Stomach (tissue), 9 donors: ENCODE data around the gene KIAA0040. TPM values are rescaled to one million over a fixed set of nuclear protein-coding genes. Genes with fewer than 3 reads are reported as not detected.

Source experiments
- DNase-seq, 2 donors: peaks; one replicate each; pipeline versions ENCODE4 v3.0.0 to v3.0.0-alpha.2; 2013 to 2019
- H3K27ac ChIP-seq, 5 donors: fragments of 200-600 bp in 4 of 5; sonication (generic) in 4 of 5; one replicate each; pipeline ENCODE4 v1.5.1; 2013 to 2019; ENCODE audit warnings: mild to moderate bottlenecking in 1 of 5, moderate library complexity in 1 of 5
- H3K27me3 ChIP-seq, 3 donors: fragments of 200-600 bp; sonication (generic); one replicate each; pipeline ENCODE4 v1.5.1; 2017 to 2019; ENCODE audit warnings: mixed run types in 1 of 3
- H3K36me3 ChIP-seq, 4 donors: fragments of 200-600 bp; sonication (generic); 1 replicate in 3 of 4; 2 replicates in 1 of 4; pipeline ENCODE4 v1.5.1; 2016 to 2019
- H3K4me1 ChIP-seq, 4 donors: fragments of 200-600 bp; sonication (generic); one replicate each; pipeline ENCODE4 v1.5.1; 2016 to 2019
- H3K4me3 ChIP-seq, 4 donors: fragments of 200-600 bp; sonication (generic) in 3 of 4; one replicate each; pipeline ENCODE4 v1.5.1; 2016 to 2019; ENCODE audit warnings: mild to moderate bottlenecking in 1 of 4
- H3K9me3 ChIP-seq, 4 donors: fragments of 200-600 bp; sonication (generic); one replicate each; pipeline ENCODE4 v1.5.1; 2016 to 2019
- CTCF ChIP-seq, 7 experiments: fragments of 450-650 bp in 4 of 7; fragments of 200-600 bp in 3 of 7; sonication (generic) in 3 of 7; IDR thresholded peaks; one replicate each; pipeline ENCODE4 v1.5.1; 2016 to 2019; ENCODE audit warnings: antibody characterized with exemption in 7 of 7, control low read depth in 2 of 7, mild to moderate bottlenecking in 1 of 7
- EP300 ChIP-seq: sonication (generic); formaldehyde crosslinking; IDR thresholded peaks from one replicate; pipeline ENCODE4 v1.6.1; 2017; ENCODE audit warnings: antibody characterized with exemption
- POLR2A ChIP-seq, 4 donors: fragments of 450-650 bp; IDR thresholded peaks; one replicate each; pipeline ENCODE4 v1.6.1; 2016; ENCODE audit warnings: antibody characterized with exemption in 4 of 4, control low read depth in 2 of 4, mild to moderate bottlenecking in 1 of 4, moderate library complexity in 1 of 4
- POLR2AphosphoS5 ChIP-seq, 3 donors: sonication (generic); formaldehyde crosslinking; IDR thresholded peaks; one replicate each; pipeline ENCODE4 v1.6.1; 2016; ENCODE audit warnings: antibody characterized with exemption in 3 of 3
- WGBS, 5 donors: extraction: QIAGEN DNeasy Blood & Tissue Kit in 3 of 5; methylation state at CpG; one replicate each; pipeline versions ENCODE4 v1.1.5 to v1.1.7; 2013 to 2018; 5-methylcytosine and 5-hydroxymethylcytosine counted together
- intact Hi-C: fragments of 100-400 bp; cut with DNase I; formaldehyde crosslinking; loops from one replicate; pipeline ENCODE4 v1.15.1; 2023; ENCODE audit warnings: low total_unique reads
- polyA plus RNA-seq, 3 donors: library from polyadenylated mRNA; stranded (reverse); fragments of 200-250 nt; gene quantifications; one replicate each; pipeline ENCODE4 v1.2.3, GENCODE V29; 2013
- total RNA-seq, 5 donors: library from RNA; depleted of rRNA; stranded (reverse); fragments of >200 nt; gene quantifications; one replicate each; pipeline versions ENCODE4 v1.1.0 to v1.2.3, GENCODE V29; 2014 to 2016
- donor health status: healthy with polysubstance abuse.
- donor health status: Bipolar disorder and iron deficiency.
- donor health status: healthy.

KIAA0040 gene
- total and polyA plus RNA-seq, 8 donors = 4.1 to 36.8 (median 14.8) TPM

GRCh38 chr1:175192111-175192629, 406 bp downstream of the KIAA0040 start:
- intact Hi-C loops = no loop called here
- Histone ChIP-seq H3K27ac (peak overlapping the region; percentile 88 to 95 (median 93)), H3K9me3 (no peaks in the 10 kb centered on the region), H3K27me3 (no peaks in the 10 kb centered on the region), H3K36me3 (peaks cover 0 to 3% (median 0%) of the 10 kb centered on the region in 4 donors), H3K4me1 (peaks cover 18 to 54% (median 39%) of the 10 kb centered on the region in 4 donors), H3K4me3 (peak overlapping the region; percentile 57 to 71 (median 58))
- DNase-seq = peak; percentile 83 to 85
- WGBS, 5 donors = 0 to 1% (median 0%) methylated on average over 17 of the region's 17 CpGs
- TF ChIP-seq POLR2A (IDR thresholded peaks at IDR 0.05) = no peak
- TF ChIP-seq EP300 = no peak
- TF ChIP-seq POLR2AphosphoS5 (IDR thresholded peaks at IDR 0.05) = no peak
- no peak for TF ChIP-seq CTCF (IDR thresholded peaks at IDR 0.05)

GRCh38 chr1:175191659-175192058, 917 bp downstream of the KIAA0040 start:
- H3K27me3 ChIP-seq = no peaks in the 10 kb centered on the region
- H3K27ac ChIP-seq = peak overlapping the region; percentile 88 to 95 (median 93)
- peaks cover 0 to 3% (median 0%) of the 10 kb centered on the region in 4 donors for H3K36me3 ChIP-seq
- no peaks in the 10 kb centered on the region for H3K9me3 ChIP-seq
- peak in 1 of 2 donors; percentile 55 for DNase-seq
- 0 to 6% (median 2%) methylated on average over 7 of the region's 7 CpGs for WGBS, 5 donors
- intact Hi-C loops = no loop called here
- H3K4me1 ChIP-seq = peaks cover 18 to 60% (median 44%) of the 10 kb centered on the region in 4 donors
- peak overlapping the region; percentile 57 to 71 (median 58) for H3K4me3 ChIP-seq
- TF ChIP-seq POLR2AphosphoS5 (IDR thresholded peaks at IDR 0.05) (peak in 2 of 3 donors; percentile 4 to 50), EP300 (no peak), POLR2A (IDR thresholded peaks at IDR 0.05) (no peak), CTCF (IDR thresholded peaks at IDR 0.05) (no peak)

GRCh38 chr1:175188936-175189335, 3.6 kb downstream of the KIAA0040 start:
- peak in 1 of 2 donors; percentile 48 for DNase-seq
- peak overlapping the region in 2 of 4 donors; percentile 57 to 71 for H3K4me3 ChIP-seq
- H3K4me1 ChIP-seq = peaks cover 18 to 82% (median 56%) of the 10 kb centered on the region in 4 donors
- H3K27me3 ChIP-seq = no peaks in the 10 kb centered on the region
- intact Hi-C loops = no loop called here
- H3K27ac ChIP-seq = peak overlapping the region in 3 of 5 donors; percentile 17 to 95 (median 59)
- no peaks in the 10 kb centered on the region for H3K9me3 ChIP-seq
- WGBS, 5 donors = 37 to 58% (median 45%) methylated on average over 2 of the region's 2 CpGs
- peaks cover 0 to 3% (median 0%) of the 10 kb centered on the region in 4 donors for H3K36me3 ChIP-seq
- TF ChIP-seq POLR2A (IDR thresholded peaks at IDR 0.05) (no peak), CTCF (IDR thresholded peaks at IDR 0.05) (no peak), POLR2AphosphoS5 (IDR thresholded peaks at IDR 0.05) (no peak), EP300 (no peak)

GRCh38 chr1:175186433-175187160, 6.0 kb downstream of the KIAA0040 start:
- H3K4me1 ChIP-seq = peaks cover 17 to 90% (median 54%) of the 10 kb centered on the region in 4 donors
- WGBS, 5 donors = 66 to 88% (median 80%) methylated on average over 2 of the region's 2 CpGs

More at GRCh38 chr1:175186433-175187160, 6.0 kb downstream of the KIAA0040 start:
- TF ChIP-seq EP300 (no peak), CTCF (IDR thresholded peaks at IDR 0.05) (no peak), POLR2A (IDR thresholded peaks at IDR 0.05) (no peak), POLR2AphosphoS5 (IDR thresholded peaks at IDR 0.05) (no peak)
- DNase-seq = no peak
- Histone ChIP-seq H3K4me3 (no peak overlapping the region), H3K9me3 (no peaks in the 10 kb centered on the region), H3K27ac (peak overlapping the region in 1 of 5 donors; percentile 30), H3K36me3 (peaks cover 0 to 15% (median 6%) of the 10 kb centered on the region in 4 donors), H3K27me3 (no peaks in the 10 kb centered on the region)
- intact Hi-C loops = no loop called here
